HG02759 (cell line): Measurements from ENCODE around the gene ITPA.
"Not testable (repeated sequence)": the region's sequence is repeated elsewhere in the genome, so short reads cannot be mapped to it uniquely, and the experiment has no call there.

ENCODE experiments used
- ATAC-seq: cut with Tn5 transposase; IDR thresholded peaks from one replicate; pipeline ENCODE4 v1.9.1; 2021; ENCODE audit warnings: mild to moderate bottlenecking, moderate library complexity; ENCODE audit not compliant: unreplicated experiment

The ITPA gene

GRCh38 chr20:3172933-3173609 lies 36.2 kb upstream of the ITPA start, which contains the start of gene LZTS3:
TSS of gene LZTS3 (minus strand) at chr20:3173549. CDS start at chr20:3167163, 6,386 bp downstream.
- ATAC-seq, result peak; percentile 48

- peak; percentile 94 for ATAC-seq
These were observed 35.5 kb upstream of the ITPA start for GRCh38 chr20:3173610-3174441.

GRCh38 chr20:3174442-3175261 lies 34.6 kb upstream of the ITPA start:
- ATAC-seq, result no peak

DNA sequence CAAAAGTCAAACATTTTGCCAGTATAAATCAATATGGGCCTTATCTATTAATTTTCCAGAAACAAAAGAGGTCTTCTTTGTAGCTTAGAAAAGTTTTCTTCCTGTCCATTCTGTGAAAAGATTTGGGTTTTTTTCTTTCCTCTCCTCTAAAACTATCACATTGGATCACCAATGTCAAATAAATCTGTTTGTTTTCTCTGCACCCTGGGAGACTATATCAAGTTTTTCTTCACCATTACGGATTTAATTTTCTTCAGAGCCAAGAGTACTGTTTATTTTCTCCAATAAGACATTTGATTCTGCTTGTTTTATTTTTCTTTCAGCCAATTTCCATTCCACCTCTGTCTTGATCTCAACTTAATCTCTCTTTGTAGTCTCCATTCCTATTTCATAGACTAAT lies 34.0 kb upstream of the ITPA start:
- no peak for ATAC-seq

GRCh38 chr20:3177746-3178485 lies 31.4 kb upstream of the ITPA start:
- ATAC-seq, result no peak

- ATAC-seq, result no peak
These were observed 29.0 kb upstream of the ITPA start for GRCh38 chr20:3180319-3180718.

- no peak for ATAC-seq
These were observed 28.0 kb upstream of the ITPA start for GRCh38 chr20:3181270-3181669.

- not testable (repeated sequence) for ATAC-seq
These were observed 26.9 kb upstream of the ITPA start for GRCh38 chr20:3182429-3182828.

GRCh38 chr20:3183896-3184612 lies 25.2 kb upstream of the ITPA start:
- no peak for ATAC-seq

- not testable (repeated sequence) for ATAC-seq
These were observed 21.4 kb upstream of the ITPA start for GRCh38 chr20:3187861-3188260.

GRCh38 chr20:3188823-3189413 lies 20.4 kb upstream of the ITPA start:
- no peak for ATAC-seq

DNA sequence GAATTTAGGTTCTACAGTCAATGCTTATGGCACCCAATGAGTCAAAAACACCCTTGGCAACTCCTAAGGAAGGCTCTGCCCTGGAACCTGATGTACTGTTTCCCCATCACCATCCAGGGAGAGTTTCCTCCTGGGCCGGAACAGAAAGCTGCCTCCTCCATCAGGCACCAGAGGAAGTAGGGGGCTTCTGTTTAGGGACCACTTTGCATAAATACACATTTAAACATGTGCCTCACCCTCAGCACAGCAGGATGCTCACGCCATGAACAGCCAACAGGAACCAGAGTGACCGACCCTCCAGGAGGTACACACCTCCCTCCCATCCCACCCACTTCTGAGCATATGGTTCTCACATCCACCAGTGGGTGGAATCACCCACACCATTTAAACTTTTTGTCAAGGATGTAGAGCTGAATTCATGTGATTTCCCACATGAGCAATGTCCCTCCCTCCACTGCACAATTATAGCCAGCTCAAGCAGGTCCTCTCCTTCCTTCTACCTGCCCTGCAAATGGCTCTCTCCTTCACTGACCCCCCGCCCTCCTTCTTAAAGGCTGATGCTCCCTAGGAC lies 19.7 kb upstream of the ITPA start:
- no peak for ATAC-seq

DNA sequence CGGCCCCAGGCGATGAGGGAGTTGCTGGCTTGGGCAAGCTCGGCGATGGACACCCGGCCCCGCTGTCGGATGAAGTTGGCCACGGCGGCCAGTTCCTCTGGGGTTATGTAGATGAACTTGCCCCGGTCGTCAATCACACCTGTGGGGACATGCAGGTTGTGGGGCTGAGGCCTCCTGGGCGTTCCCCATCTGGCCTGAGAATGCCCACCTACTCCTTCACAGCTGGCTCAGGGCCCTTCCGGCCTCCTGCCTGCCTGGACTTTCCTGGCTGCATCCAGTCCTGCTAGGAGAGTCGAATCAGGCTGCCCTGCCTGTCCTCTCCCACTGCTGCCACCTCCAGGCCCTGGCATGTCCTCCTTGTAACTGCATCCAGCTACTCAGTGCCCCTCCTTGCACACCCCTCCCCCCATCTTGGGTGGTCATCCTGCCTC lies 18.6 kb upstream of the ITPA start:
- no peak for ATAC-seq

DNA sequence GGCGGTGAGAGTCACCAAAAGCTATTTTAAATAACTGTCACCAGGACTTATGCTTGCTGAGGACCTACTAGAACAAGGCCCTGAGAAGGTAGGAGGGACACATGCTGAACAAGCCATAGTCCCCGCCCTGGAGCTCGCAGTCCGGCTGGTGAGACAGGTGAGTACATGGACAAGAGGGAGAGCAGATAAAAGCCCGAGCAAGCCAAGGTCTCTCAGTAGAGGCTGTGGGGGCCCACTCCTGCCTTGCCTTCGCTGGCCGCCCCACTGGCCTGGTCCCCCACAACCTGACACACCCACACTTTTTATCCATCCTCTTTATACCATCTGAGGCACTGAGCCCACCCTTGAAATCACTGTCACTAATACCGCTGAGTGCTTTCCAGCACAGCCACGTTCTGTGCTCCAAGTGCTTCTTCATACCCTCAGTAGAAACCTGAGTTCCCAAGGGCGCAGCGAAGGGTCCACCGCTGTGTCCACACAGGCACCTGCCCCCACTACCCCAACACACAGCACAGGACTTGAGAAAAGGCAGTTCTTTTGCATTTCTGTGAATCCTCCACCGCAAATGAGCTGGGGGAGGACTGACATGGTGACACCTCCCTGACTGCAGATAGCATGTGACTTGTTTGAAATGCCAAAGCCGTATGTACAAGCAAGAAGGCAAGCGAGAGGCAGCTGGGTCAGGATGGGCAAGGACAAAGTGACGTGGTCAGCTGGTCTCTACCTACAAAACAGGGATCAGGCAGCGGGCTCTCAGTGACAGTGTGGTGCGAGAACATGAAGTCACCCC lies 16.9 kb upstream of the ITPA start:
- ATAC-seq, result no peak

GRCh38 chr20:3193806-3194616 lies 15.3 kb upstream of the ITPA start:
- ATAC-seq, result no peak

DNA sequence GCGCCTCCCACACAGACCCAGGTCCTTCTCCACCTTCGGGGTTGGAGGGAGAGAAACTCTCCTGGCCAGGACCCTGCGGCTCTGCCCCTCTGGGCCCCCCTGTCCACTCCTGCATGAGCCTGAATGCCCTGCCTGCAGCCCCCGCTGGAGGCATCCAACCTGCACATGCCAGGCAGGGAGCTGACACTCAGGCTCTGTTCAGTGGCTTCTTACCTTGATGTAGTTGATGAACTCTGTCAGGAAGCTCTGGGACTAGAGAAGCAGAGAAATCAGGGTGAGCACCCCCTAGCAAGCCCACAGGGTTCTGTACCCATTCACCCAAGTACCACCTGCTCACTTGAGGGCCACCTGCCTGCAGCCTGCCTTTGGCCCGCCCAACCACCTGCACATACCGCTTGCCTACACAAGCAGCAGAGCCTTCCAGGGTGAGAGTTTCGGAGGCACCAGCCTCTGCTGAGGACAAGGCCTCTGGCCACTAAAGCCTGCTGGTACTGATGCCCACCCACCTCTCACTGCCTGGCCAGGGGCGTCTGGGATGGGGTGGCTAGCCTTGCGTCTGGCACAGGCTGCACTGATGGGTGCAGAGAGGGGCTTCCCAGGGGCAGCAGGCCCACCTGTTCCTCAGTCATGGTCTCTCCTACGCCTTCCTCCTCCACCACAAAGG lies 14.5 kb upstream of the ITPA start:
- ATAC-seq, result no peak

- ATAC-seq, result no peak
These were observed 13.6 kb upstream of the ITPA start for GRCh38 chr20:3195590-3196237.
